ENCODE results near the gene CCDC90B.

The CCDC90B gene

GRCh38 chr11:83222499-83222898 lies 63.7 kb downstream of the CCDC90B start:
- DNase-seq = no peak

DNA sequence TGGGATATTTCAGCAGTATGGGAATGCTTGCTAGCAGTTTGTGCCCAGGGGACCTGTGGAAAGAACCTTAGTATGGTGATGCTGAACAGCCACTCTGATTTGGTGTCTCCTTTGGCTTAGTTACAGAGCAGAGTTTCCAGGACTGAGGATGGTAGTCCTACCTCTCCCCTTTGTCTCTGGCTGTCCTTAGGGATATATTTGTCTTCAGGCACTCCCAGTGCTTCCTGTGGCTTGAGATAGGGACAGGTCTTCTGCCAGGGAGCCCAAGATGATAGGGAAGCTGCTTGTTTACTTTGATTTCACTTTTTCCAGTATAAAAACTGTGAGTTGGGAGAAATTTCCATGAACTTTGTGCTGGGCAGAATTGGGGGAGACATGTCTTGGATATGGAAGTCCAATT lies 64.5 kb downstream of the CCDC90B start:
- DNase-seq = no peak

- no peak for DNase-seq
These were observed 65.9 kb downstream of the CCDC90B start for GRCh38 chr11:83220260-83220659.

DNA sequence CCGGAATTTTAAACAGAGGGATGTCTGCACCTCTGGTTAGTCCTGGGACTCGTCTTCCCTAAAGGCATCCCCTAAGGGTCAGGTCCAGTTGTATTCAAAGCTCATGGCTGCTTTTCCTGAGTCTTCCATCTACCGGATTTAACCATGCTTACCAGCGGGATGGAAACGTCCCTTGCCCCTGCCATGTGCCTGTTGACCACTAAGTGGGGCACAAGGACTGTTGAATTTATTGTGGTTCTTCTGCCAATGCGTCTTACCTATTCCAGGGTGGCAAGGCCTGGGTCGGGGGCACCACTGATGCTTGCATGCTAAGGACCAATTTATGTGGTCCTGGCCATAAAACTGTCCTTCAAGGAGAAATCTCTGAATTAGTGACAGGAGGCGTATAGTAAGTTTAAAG lies 67.1 kb downstream of the CCDC90B start:
- DNase-seq = no peak

Measured in amniotic stem cell (primary cell).